ENCODE results near the gene MAD1L1. TPM values are rescaled to one million over a fixed set of nuclear protein-coding genes. Genes with fewer than 3 reads are reported as not detected.
"Not testable (repeated sequence)": the region's sequence is repeated elsewhere in the genome, so short reads cannot be mapped to it uniquely, and the experiment has no call there.

MAD1L1 gene
- total RNA-seq, 2 experiments from 2014 or later = 40.0 to 44.7 TPM

- DNase-seq; intact Hi-C loops (cut with micrococcal nuclease); ATAC-seq; H3K27me3 Mint-ChIP-seq; CTCF ChIA-PET; H3K4me3 Mint-ChIP-seq; H3K27ac Mint-ChIP-seq; POLR2A ChIA-PET: not testable (repeated sequence)
- H3K36me3 Mint-ChIP-seq (ENCODE audit: low read depth) = peaks cover 25% of the 10 kb centered on the region
- peaks cover 15% of the 10 kb centered on the region for H3K9me3 Mint-ChIP-seq
- peaks cover 11% of the 10 kb centered on the region for H3K4me1 Mint-ChIP-seq (ENCODE audit: low read depth)
Measured at GRCh38 chr7:1829668-1830067, 403.1 kb downstream of the MAD1L1 start.

GRCh38 chr7:1829111-1829510, 403.6 kb downstream of the MAD1L1 start:
- no peak overlapping the region for H3K27ac Mint-ChIP-seq
- no peaks in the 10 kb centered on the region for H3K27me3 Mint-ChIP-seq
- H3K4me1 Mint-ChIP-seq (ENCODE audit: low read depth) = peaks cover 16% of the 10 kb centered on the region
- no peak overlapping the region for H3K4me3 Mint-ChIP-seq
- intact Hi-C loops (cut with micrococcal nuclease) = no loop called here
- ChIA-PET POLR2A (no interaction called here), CTCF (no interaction called here)
- peaks cover 13% of the 10 kb centered on the region for H3K9me3 Mint-ChIP-seq
- DNase-seq (no peak), ATAC-seq (no peak)
- peaks cover 22% of the 10 kb centered on the region for H3K36me3 Mint-ChIP-seq (ENCODE audit: low read depth)
- TF ChIP-seq CTCF (IDR thresholded peaks at IDR 0.05) = no peak

GRCh38 chr7:1828170-1828569, 404.6 kb downstream of the MAD1L1 start:
- H3K27ac Mint-ChIP-seq; DNase-seq; ATAC-seq; H3K9me3 Mint-ChIP-seq; H3K4me3 Mint-ChIP-seq; CTCF ChIA-PET; H3K27me3 Mint-ChIP-seq; intact Hi-C loops (cut with micrococcal nuclease); POLR2A ChIA-PET: not testable (repeated sequence)
- H3K36me3 Mint-ChIP-seq (ENCODE audit: low read depth) = peaks cover 21% of the 10 kb centered on the region
- peaks cover 26% of the 10 kb centered on the region for H3K4me1 Mint-ChIP-seq (ENCODE audit: low read depth)

GRCh38 chr7:1827521-1827981, 405.2 kb downstream of the MAD1L1 start:
- intact Hi-C loops (cut with micrococcal nuclease); CTCF ChIA-PET; H3K27ac Mint-ChIP-seq; H3K4me3 Mint-ChIP-seq; DNase-seq; H3K27me3 Mint-ChIP-seq; ATAC-seq; H3K9me3 Mint-ChIP-seq: not testable (repeated sequence)
- POLR2A ChIA-PET = interaction anchor here (0.6 kb wide), 1 partner anchor 1123 kb away, joined by 3 read pairs; no protein-coding TSS in a partner anchor
- peaks cover 28% of the 10 kb centered on the region for H3K4me1 Mint-ChIP-seq (ENCODE audit: low read depth)
- H3K36me3 Mint-ChIP-seq (ENCODE audit: low read depth) = peaks cover 18% of the 10 kb centered on the region

GRCh38 chr7:1826931-1827330, 405.8 kb downstream of the MAD1L1 start:
- ATAC-seq; H3K27me3 Mint-ChIP-seq; CTCF ChIA-PET; H3K27ac Mint-ChIP-seq; H3K4me3 Mint-ChIP-seq; DNase-seq; intact Hi-C loops (cut with micrococcal nuclease); H3K9me3 Mint-ChIP-seq: not testable (repeated sequence)
- peaks cover 28% of the 10 kb centered on the region for H3K4me1 Mint-ChIP-seq (ENCODE audit: low read depth)
- H3K36me3 Mint-ChIP-seq (ENCODE audit: low read depth) = peaks cover 15% of the 10 kb centered on the region
- POLR2A ChIA-PET = interaction anchor here (0.6 kb wide), 1 partner anchor 1122 kb away, joined by 3 read pairs; no protein-coding TSS in a partner anchor

GRCh38 chr7:1825897-1826741, 406.6 kb downstream of the MAD1L1 start:
- Mint-ChIP-seq H3K9me3 (peaks cover 8% of the 10 kb centered on the region), H3K4me1 (ENCODE audit: low read depth) (peaks cover 31% of the 10 kb centered on the region), H3K36me3 (ENCODE audit: low read depth) (peaks cover 15% of the 10 kb centered on the region), H3K27me3 (no peaks in the 10 kb centered on the region), H3K27ac (no peak overlapping the region), H3K4me3 (no peak overlapping the region)
- ChIA-PET POLR2A (no interaction called here), CTCF (no interaction called here)
- no peak for TF ChIP-seq CTCF (IDR thresholded peaks at IDR 0.05)
- no peak for DNase-seq
- intact Hi-C loops (cut with micrococcal nuclease) = no loop called here
- ATAC-seq = no peak

- ATAC-seq, H3K27ac Mint-ChIP-seq: not testable (repeated sequence)
Measured at GRCh38 chr7:1825647-1825896, 407.2 kb downstream of the MAD1L1 start.

GRCh38 chr7:1824882-1825646, 407.7 kb downstream of the MAD1L1 start:
- H3K4me1 Mint-ChIP-seq (ENCODE audit: low read depth) = peaks cover 32% of the 10 kb centered on the region
- H3K4me3 Mint-ChIP-seq; DNase-seq; CTCF ChIA-PET; intact Hi-C loops (cut with micrococcal nuclease); H3K27me3 Mint-ChIP-seq; POLR2A ChIA-PET; H3K9me3 Mint-ChIP-seq: not testable (repeated sequence)
- ATAC-seq = peak; percentile 97
- peak overlapping the region; percentile 40 for H3K27ac Mint-ChIP-seq
- H3K36me3 Mint-ChIP-seq (ENCODE audit: low read depth) = peaks cover 13% of the 10 kb centered on the region

More at GRCh38 chr7:1825647-1825896, 407.2 kb downstream of the MAD1L1 start:
- DNase-seq; intact Hi-C loops (cut with micrococcal nuclease); H3K27me3 Mint-ChIP-seq; H3K4me3 Mint-ChIP-seq; H3K9me3 Mint-ChIP-seq; CTCF ChIA-PET; POLR2A ChIA-PET: not testable (repeated sequence)
- H3K4me1 Mint-ChIP-seq (ENCODE audit: low read depth) = peaks cover 30% of the 10 kb centered on the region
- H3K36me3 Mint-ChIP-seq (ENCODE audit: low read depth) = peaks cover 14% of the 10 kb centered on the region

GRCh38 chr7:1824151-1824881, 408.4 kb downstream of the MAD1L1 start:
- Mint-ChIP-seq H3K4me1 (ENCODE audit: low read depth) (peaks cover 39% of the 10 kb centered on the region), H3K27ac (peak overlapping the region; percentile 40)
- ATAC-seq; POLR2A ChIA-PET; CTCF ChIA-PET; H3K27me3 Mint-ChIP-seq; H3K4me3 Mint-ChIP-seq; intact Hi-C loops (cut with micrococcal nuclease); H3K9me3 Mint-ChIP-seq; H3K36me3 Mint-ChIP-seq (ENCODE audit: low read depth): not testable (repeated sequence)
- DNase-seq = peak; percentile 85

Measured in activated CD8-positive, alpha-beta T cell treated with anti-CD3 and anti-CD28 coated beads for 36 hours (primary cell).